GM19455 (cell line): ENCODE measurements around the gene EHD1.

Experiments used
- ATAC-seq: cut with Tn5 transposase; IDR thresholded peaks from one replicate; pipeline ENCODE4 v1.9.1; 2021; ENCODE audit not compliant: unreplicated experiment

The EHD1 gene

GRCh38 chr11:64910451-64911093 lies 32.2 kb upstream of the EHD1 start:
- no peak for ATAC-seq

- no peak for ATAC-seq
Measured at GRCh38 chr11:64909653-64910343, 31.4 kb upstream of the EHD1 start.

GRCh38 chr11:64908766-64909165 lies 30.3 kb upstream of the EHD1 start:
- ATAC-seq: no peak

GRCh38 chr11:64906314-64906635 lies 27.9 kb upstream of the EHD1 start:
- no peak for ATAC-seq

- no peak for ATAC-seq
Measured at GRCh38 chr11:64905516-64906313, 27.3 kb upstream of the EHD1 start.

- no peak for ATAC-seq
Measured at GRCh38 chr11:64903291-64903833, 24.9 kb upstream of the EHD1 start.

- no peak for ATAC-seq
Measured at GRCh38 chr11:64902102-64902900, 23.9 kb upstream of the EHD1 start.

- ATAC-seq: no peak
Measured at GRCh38 chr11:64900774-64901173, 22.4 kb upstream of the EHD1 start.

- ATAC-seq: no peak
Measured at GRCh38 chr11:64900263-64900678, 21.9 kb upstream of the EHD1 start.

GRCh38 chr11:64898541-64898940 lies 20.1 kb upstream of the EHD1 start:
- ATAC-seq: no peak

GRCh38 chr11:64898076-64898445 lies 19.6 kb upstream of the EHD1 start:
- no peak for ATAC-seq

- no peak for ATAC-seq
Measured at GRCh38 chr11:64897381-64898075, 19.1 kb upstream of the EHD1 start.

GRCh38 chr11:64896448-64897022 lies 18.1 kb upstream of the EHD1 start:
- no peak for ATAC-seq

GRCh38 chr11:64894812-64895452 lies 16.5 kb upstream of the EHD1 start:
- ATAC-seq: no peak

- no peak for ATAC-seq
Measured at GRCh38 chr11:64894070-64894811, 15.8 kb upstream of the EHD1 start.

- no peak for ATAC-seq
Measured at GRCh38 chr11:64893194-64894069, 15.0 kb upstream of the EHD1 start.

GRCh38 chr11:64892838-64893193 lies 14.4 kb upstream of the EHD1 start:
- ATAC-seq: no peak

GRCh38 chr11:64892411-64892831 lies 14.0 kb upstream of the EHD1 start:
- ATAC-seq: no peak
